Ishikawa (cell line): ENCODE data around the gene BORA.

ENCODE experiments used
- CREB1 ChIP-seq: IDR thresholded peaks from 2 replicates; pipeline ENCODE4 v1.6.1; 2012; ENCODE audit warnings: low read depth
- EP300 ChIP-seq: IDR thresholded peaks from 2 replicates; pipeline ENCODE4 v1.6.1; 2012; ENCODE audit warnings: borderline replicate concordance
- RAD21 ChIP-seq: IDR thresholded peaks from 2 replicates; pipeline ENCODE4 v1.6.1; 2012; ENCODE audit warnings: low read depth
- REST ChIP-seq: IDR thresholded peaks from 2 replicates; pipeline ENCODE4 v1.6.1; 2012; ENCODE audit warnings: low read depth, mild to moderate bottlenecking
- TEAD4 ChIP-seq: IDR thresholded peaks from 2 replicates; pipeline ENCODE4 v1.6.1; 2012

GRCh38 chr13:72728290-72728605, 525 bp downstream of the BORA start:
- TF ChIP-seq TEAD4 (no peak), REST (no peak), EP300 (no peak), CREB1 (no peak), RAD21 (no peak)
